Choroid plexus epithelial cell (primary cell): ENCODE results near the gene CARD11.

Experiments used
- DNase-seq: peaks from one replicate; pipeline ENCODE4 v3.0.0-alpha.2; 2010; ENCODE audit warnings: low read depth
- H3K4me3 ChIP-seq: 2 replicates; pipeline ENCODE4 v1.5.1; 2011; ENCODE audit warnings: low read depth, mild to moderate bottlenecking, control low read depth, low read length, moderate library complexity
- CTCF ChIP-seq: conservative IDR thresholded peaks from 2 replicates; pipeline ENCODE4 v1.5.1; 2011; ENCODE audit warnings: low read depth, mild to moderate bottlenecking, control low read depth, inconsistent platforms, low read length, moderate library complexity

The CARD11 gene

GRCh38 chr7:2956526-2957368, 86.9 kb downstream of the CARD11 start:
- H3K4me3 ChIP-seq, result no peak overlapping the region
- peak; percentile 72 for DNase-seq
- TF ChIP-seq CTCF, result no peak

GRCh38 chr7:2956076-2956475, 87.6 kb downstream of the CARD11 start:
- DNase-seq, result no peak
- no peak overlapping the region for H3K4me3 ChIP-seq
- TF ChIP-seq CTCF, result no peak

GRCh38 chr7:2955269-2955668, 88.4 kb downstream of the CARD11 start:
- no peak for DNase-seq
- H3K4me3 ChIP-seq, result no peak overlapping the region
- no peak for TF ChIP-seq CTCF

- DNase-seq, result no peak
- no peak overlapping the region for H3K4me3 ChIP-seq
- no peak for TF ChIP-seq CTCF
These were observed 89.2 kb downstream of the CARD11 start for GRCh38 chr7:2954433-2954853.

GRCh38 chr7:2953588-2954407, 89.9 kb downstream of the CARD11 start:
- no peak overlapping the region for H3K4me3 ChIP-seq
- no peak for DNase-seq
- no peak for TF ChIP-seq CTCF

- no peak overlapping the region for H3K4me3 ChIP-seq
- no peak for DNase-seq
- TF ChIP-seq CTCF, result no peak
These were observed 90.6 kb downstream of the CARD11 start for GRCh38 chr7:2953099-2953498.
